ENCODE measurements around the gene CRBN. TPM values are rescaled to one million over a fixed set of nuclear protein-coding genes. Genes with fewer than 3 reads are reported as not detected.

Gene CRBN
- total and polyA plus RNA-seq, 4 donors = 28.3 to 68.5 (median 46.9) TPM

DNA sequence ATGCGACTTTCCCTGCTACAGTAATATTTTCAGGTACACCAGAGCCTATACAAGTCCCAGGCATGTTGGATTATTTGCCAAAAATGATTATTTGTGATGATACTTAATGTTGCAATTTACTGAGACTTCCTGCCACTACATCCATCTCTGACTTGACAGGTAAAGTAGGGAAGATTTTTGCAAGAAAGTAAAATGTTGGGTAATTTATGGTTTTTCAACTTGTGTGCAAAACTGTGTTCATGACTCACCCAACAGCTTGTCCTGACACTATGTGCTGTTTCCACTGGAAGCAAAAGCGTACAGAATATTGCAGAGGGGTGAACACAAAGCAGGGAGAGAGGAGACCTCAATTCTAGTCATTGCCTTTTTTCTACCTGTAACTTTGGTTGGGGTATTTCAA, 5.4 kb upstream of the CRBN start:
- Histone ChIP-seq H3K27me3 (ENCODE audit: control insufficient read depth in 1 of 2, insufficient read depth in 2 of 2, low read length in 1 of 2) (no peaks in the 10 kb centered on the region), H3K27ac (ENCODE audit: low read depth in 1 of 2, low read length in 2 of 2) (no peak overlapping the region), H3K4me3 (ENCODE audit: low read length in 2 of 2) (no peak overlapping the region), H3K36me3 (ENCODE audit: control insufficient read depth in 1 of 2, insufficient read depth in 2 of 2, low read length in 1 of 2) (no peaks in the 10 kb centered on the region), H3K4me1 (ENCODE audit: control insufficient read depth in 1 of 2, insufficient read depth in 2 of 2, low read length in 2 of 2) (no peaks in the 10 kb centered on the region), H3K9me3 (ENCODE audit: control insufficient read depth, low read length) (peaks cover 6% of the 10 kb centered on the region)
- WGBS, 2 donors = 49% methylated on average over 2 of the region's 2 CpGs
- ATAC-seq (ENCODE audit: low FRiP score) (no peak), DNase-seq (no peak)
- intact Hi-C loops (cut with DNase I) = no loop called here

DNA sequence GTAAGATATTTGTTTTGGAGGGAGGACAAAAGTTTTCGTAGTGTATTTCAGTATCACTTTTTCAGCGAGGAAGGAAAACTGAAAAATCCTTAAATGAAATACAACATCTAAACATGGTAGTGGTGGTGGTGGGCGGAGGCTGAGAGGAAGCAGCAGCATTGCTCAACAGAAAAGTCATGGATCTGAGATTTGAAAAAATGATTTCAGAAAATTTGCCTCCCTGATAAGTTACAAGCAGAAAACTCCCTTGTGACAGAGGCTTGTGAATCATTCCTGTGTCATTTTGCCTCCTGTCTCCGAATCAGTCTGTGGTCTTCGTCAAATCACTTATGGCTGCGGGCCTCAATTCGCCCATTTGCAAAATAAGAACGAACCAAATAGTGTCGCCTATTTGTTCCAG, 965 bp upstream of the CRBN start:
- Histone ChIP-seq H3K4me3 (ENCODE audit: low read length in 2 of 2) (no peak overlapping the region), H3K27ac (ENCODE audit: low read depth in 1 of 2, low read length in 2 of 2) (no peak overlapping the region), H3K4me1 (ENCODE audit: control insufficient read depth in 1 of 2, insufficient read depth in 2 of 2, low read length in 2 of 2) (peaks cover 0 to 6% of the 10 kb centered on the region in 2 donors), H3K36me3 (ENCODE audit: control insufficient read depth in 1 of 2, insufficient read depth in 2 of 2, low read length in 1 of 2) (no peaks in the 10 kb centered on the region), H3K27me3 (ENCODE audit: control insufficient read depth in 1 of 2, insufficient read depth in 2 of 2, low read length in 1 of 2) (no peaks in the 10 kb centered on the region), H3K9me3 (ENCODE audit: control insufficient read depth, low read length) (peaks cover 1% of the 10 kb centered on the region)
- intact Hi-C loops (cut with DNase I) = no loop called here
- ATAC-seq (ENCODE audit: low FRiP score) = no peak
- no peak for DNase-seq
- WGBS, 2 donors = 59 to 65% methylated on average over 9 of the region's 9 CpGs

DNA sequence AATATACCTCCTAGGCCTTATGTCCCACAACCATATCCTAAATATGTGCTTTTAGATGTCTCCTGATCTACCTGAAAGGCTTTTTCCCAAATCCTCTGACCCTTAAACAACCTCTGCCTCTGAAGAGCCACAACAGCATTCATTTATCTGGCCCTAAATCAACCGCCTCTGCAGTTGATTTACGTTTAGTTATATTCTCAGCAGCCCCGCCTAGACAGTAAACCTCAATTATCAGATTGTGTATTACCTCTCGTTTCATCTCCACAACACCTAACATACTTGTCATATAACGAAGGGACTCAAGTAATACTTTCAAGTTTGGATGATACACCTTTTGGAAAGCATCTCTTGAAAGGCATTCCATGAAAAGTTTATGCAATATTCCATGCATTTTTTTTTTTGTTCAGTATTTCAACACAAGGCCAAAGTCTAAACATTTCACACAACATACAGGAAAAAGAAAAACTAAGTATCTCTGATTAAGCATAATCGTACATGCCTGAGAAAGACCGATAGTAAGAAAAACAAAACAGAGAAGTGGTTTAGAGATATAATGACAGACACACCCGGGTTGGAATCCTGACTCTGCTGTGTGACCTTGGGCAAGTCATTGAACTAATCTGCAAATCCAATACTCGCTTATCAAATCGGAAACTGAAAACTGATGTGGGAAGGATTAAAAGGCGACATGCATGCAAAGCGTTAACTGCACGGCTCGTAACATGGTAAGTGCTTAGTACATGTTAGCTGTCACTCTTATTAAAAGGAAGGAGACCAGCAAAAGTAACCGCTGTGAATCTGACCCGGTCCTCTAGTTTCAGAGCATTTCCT, 778 bp downstream of the CRBN start:
- no peaks in the 10 kb centered on the region for H3K27me3 ChIP-seq (ENCODE audit: control insufficient read depth in 1 of 2, insufficient read depth in 2 of 2, low read length in 1 of 2)
- H3K9me3 ChIP-seq (ENCODE audit: control insufficient read depth, low read length) = no peaks in the 10 kb centered on the region
- WGBS, 2 donors = 23 to 26% methylated on average over 16 of the region's 16 CpGs
- peaks cover 3% of the 10 kb centered on the region in 2 donors for H3K36me3 ChIP-seq (ENCODE audit: control insufficient read depth in 1 of 2, insufficient read depth in 2 of 2, low read length in 1 of 2)
- H3K4me1 ChIP-seq (ENCODE audit: control insufficient read depth in 1 of 2, insufficient read depth in 2 of 2, low read length in 2 of 2) = peaks cover 0 to 6% of the 10 kb centered on the region in 2 donors
- peak overlapping the region; percentile 61 to 97 for H3K4me3 ChIP-seq (ENCODE audit: low read length in 2 of 2)
- intact Hi-C loops (cut with DNase I) = loop anchor here in 1 of 2 donors (5.0 kb wide), 1 partner anchor 51 kb away; the partner anchor contains the start of gene TRNT1
- peak overlapping the region in 1 of 2 donors; percentile 11 for H3K27ac ChIP-seq (ENCODE audit: low read depth in 1 of 2, low read length in 2 of 2)
- DNase-seq (no peak), ATAC-seq (ENCODE audit: low FRiP score) (no peak)

DNA sequence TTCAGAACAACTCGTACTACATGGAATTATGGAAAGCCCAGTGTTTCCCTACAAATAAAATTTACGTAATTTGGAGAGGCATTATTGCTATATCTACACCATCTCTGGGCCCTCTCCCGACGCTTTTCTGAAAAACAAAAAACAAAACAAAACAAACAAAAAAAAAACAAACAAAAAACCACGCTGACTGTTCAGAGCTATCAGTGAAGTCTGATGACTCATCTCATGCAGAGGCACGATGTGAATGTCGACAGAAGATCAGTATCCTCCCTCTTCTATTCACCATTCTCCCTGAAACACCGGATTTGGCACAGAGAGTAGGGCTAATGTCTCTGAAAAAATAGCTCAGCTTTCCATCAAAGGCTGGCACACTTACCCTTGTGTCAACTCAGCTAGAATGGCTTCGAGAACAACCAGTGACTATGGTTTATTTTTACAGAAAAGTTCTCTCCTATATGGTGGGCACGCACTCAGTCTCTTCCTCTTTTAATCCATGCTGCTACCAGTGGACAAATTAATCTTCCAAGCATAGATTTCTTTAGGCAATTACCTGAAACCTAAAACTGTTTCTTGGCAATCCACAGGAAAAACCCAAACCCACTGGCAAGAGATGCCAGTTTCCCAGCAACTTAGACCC, 1.5 kb downstream of the CRBN start:
- Histone ChIP-seq H3K4me1 (ENCODE audit: control insufficient read depth in 1 of 2, insufficient read depth in 2 of 2, low read length in 2 of 2) (peaks cover 0 to 6% of the 10 kb centered on the region in 2 donors), H3K27ac (ENCODE audit: low read depth in 1 of 2, low read length in 2 of 2) (no peak overlapping the region), H3K27me3 (ENCODE audit: control insufficient read depth in 1 of 2, insufficient read depth in 2 of 2, low read length in 1 of 2) (no peaks in the 10 kb centered on the region), H3K9me3 (ENCODE audit: control insufficient read depth, low read length) (no peaks in the 10 kb centered on the region), H3K36me3 (ENCODE audit: control insufficient read depth in 1 of 2, insufficient read depth in 2 of 2, low read length in 1 of 2) (peaks cover 3% of the 10 kb centered on the region in 2 donors), H3K4me3 (ENCODE audit: low read length in 2 of 2) (peak overlapping the region in 1 of 2 donors; percentile 97)
- intact Hi-C loops (cut with DNase I) = loop anchor here in 1 of 2 donors (5.0 kb wide), 1 partner anchor 51 kb away; the partner anchor contains the start of gene TRNT1
- ATAC-seq (ENCODE audit: low FRiP score) (no peak), DNase-seq (no peak)
- WGBS, 2 donors = 56 to 57% methylated on average over 10 of the region's 10 CpGs

DNA sequence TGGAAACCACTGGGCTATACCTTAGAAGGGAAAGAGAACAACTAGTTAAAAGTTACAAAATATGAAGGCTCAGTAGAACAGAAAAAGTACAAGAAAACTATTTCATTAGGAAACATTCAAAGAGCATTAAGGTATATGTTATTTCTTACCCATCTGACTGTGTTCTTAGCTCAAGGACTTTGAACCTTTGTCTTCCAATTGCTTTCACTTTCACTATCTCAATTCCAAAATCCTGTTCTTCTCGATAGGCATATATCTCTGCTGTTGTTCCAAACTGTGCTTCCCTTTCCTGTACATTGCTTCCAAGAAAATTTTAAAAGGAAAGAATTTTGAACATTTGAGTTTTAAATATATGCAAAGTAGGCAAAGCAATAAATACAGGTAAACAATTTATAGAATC, 6.9 kb downstream of the CRBN start:
- WGBS, 2 donors = 62 to 70% methylated on average over 1 of the region's 1 CpG
- H3K9me3 ChIP-seq (ENCODE audit: control insufficient read depth, low read length) = no peaks in the 10 kb centered on the region
- DNase-seq = no peak
- intact Hi-C loops (cut with DNase I) = no loop called here
- no peak for ATAC-seq (ENCODE audit: low FRiP score)
- H3K4me1 ChIP-seq (ENCODE audit: control insufficient read depth in 1 of 2, insufficient read depth in 2 of 2, low read length in 2 of 2) = no peaks in the 10 kb centered on the region
- H3K36me3 ChIP-seq (ENCODE audit: control insufficient read depth in 1 of 2, insufficient read depth in 2 of 2, low read length in 1 of 2) = peaks cover 7 to 12% of the 10 kb centered on the region in 2 donors
- H3K27ac ChIP-seq (ENCODE audit: low read depth in 1 of 2, low read length in 2 of 2) = no peak overlapping the region
- no peaks in the 10 kb centered on the region for H3K27me3 ChIP-seq (ENCODE audit: control insufficient read depth in 1 of 2, insufficient read depth in 2 of 2, low read length in 1 of 2)
- no peak overlapping the region for H3K4me3 ChIP-seq (ENCODE audit: low read length in 2 of 2)

DNA sequence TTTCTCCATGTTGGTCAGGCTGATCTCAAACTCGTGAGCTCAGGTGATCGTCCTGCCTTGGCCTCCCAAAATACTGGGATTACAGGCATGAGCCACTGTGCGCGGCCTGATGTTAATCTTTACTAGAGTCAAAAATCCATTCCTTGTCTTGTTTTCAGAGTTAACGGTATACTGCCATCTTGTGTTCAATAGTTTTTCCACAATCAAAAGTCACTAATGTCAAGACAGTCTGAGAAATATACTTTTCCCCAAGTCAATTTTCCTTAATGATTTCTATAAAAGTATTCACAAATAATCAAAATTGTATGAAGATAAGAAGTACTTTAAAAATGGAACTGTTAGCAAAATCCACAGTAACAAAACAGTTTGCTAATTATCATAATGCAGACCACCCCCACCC, 8.5 kb downstream of the CRBN start:
- no peak overlapping the region for H3K4me3 ChIP-seq (ENCODE audit: low read length in 2 of 2)
- H3K36me3 ChIP-seq (ENCODE audit: control insufficient read depth in 1 of 2, insufficient read depth in 2 of 2, low read length in 1 of 2) = peaks cover 7 to 12% of the 10 kb centered on the region in 2 donors
- H3K27me3 ChIP-seq (ENCODE audit: control insufficient read depth in 1 of 2, insufficient read depth in 2 of 2, low read length in 1 of 2) = no peaks in the 10 kb centered on the region
- H3K4me1 ChIP-seq (ENCODE audit: control insufficient read depth in 1 of 2, insufficient read depth in 2 of 2, low read length in 2 of 2) = no peaks in the 10 kb centered on the region
- 54 to 56% methylated on average over 5 of the region's 5 CpGs for WGBS, 2 donors
- ATAC-seq (ENCODE audit: low FRiP score) (no peak), DNase-seq (no peak)
- intact Hi-C loops (cut with DNase I) = no loop called here
- H3K9me3 ChIP-seq (ENCODE audit: control insufficient read depth, low read length) = no peaks in the 10 kb centered on the region
- H3K27ac ChIP-seq (ENCODE audit: low read depth in 1 of 2, low read length in 2 of 2) = no peak overlapping the region

DNA sequence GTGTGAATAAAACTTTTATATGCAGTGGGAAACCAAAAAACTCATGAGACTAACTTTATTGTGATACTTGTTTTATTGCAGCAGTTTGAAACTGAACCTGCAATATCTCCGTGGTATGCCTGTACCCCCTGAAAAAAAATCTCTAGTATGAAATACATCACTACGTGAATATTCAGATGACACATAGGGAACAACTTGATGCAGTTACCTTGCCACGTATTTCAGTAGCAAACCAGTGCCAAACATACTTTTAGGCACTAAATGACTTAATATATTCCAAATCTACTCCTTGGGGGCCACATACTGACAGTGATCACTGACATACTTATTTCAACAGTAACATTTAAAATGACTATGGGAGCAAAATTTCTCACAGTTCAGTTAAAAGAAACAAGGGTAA, 13.8 kb downstream of the CRBN start:
- no peak for ATAC-seq (ENCODE audit: low FRiP score)
- Histone ChIP-seq H3K36me3 (ENCODE audit: control insufficient read depth in 1 of 2, insufficient read depth in 2 of 2, low read length in 1 of 2) (peaks cover 5% of the 10 kb centered on the region in 2 donors), H3K27me3 (ENCODE audit: control insufficient read depth in 1 of 2, insufficient read depth in 2 of 2, low read length in 1 of 2) (no peaks in the 10 kb centered on the region), H3K27ac (ENCODE audit: low read depth in 1 of 2, low read length in 2 of 2) (no peak overlapping the region), H3K9me3 (ENCODE audit: control insufficient read depth, low read length) (no peaks in the 10 kb centered on the region), H3K4me1 (ENCODE audit: control insufficient read depth in 1 of 2, insufficient read depth in 2 of 2, low read length in 2 of 2) (peaks cover 0 to under 1% of the 10 kb centered on the region in 2 donors), H3K4me3 (ENCODE audit: low read length in 2 of 2) (no peak overlapping the region)
- intact Hi-C loops (cut with DNase I) = no loop called here
- no peak for DNase-seq
- 94 to 97% methylated on average over 3 of the region's 3 CpGs for WGBS, 2 donors

DNA sequence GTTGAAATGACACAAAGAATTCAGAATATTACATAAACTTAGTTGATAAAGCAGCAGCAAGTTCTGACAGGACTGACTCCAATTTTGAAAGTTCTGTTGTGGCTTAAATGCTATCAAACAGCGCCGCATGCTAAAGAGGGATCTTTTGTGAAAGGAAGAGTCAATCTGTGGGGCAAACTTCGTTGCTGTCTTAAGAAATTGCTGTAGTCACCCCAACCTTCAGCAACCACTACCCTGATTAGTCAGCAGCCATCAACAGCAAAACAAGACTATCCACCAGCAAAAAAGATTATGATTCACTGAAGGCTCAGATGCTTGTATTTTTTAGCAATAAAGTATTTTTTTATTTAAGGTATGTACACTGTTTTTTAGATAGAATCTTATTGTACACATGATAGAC, 14.2 kb downstream of the CRBN start:
- Histone ChIP-seq H3K4me1 (ENCODE audit: control insufficient read depth in 1 of 2, insufficient read depth in 2 of 2, low read length in 2 of 2) (peaks cover 0 to 2% of the 10 kb centered on the region in 2 donors), H3K27ac (ENCODE audit: low read depth in 1 of 2, low read length in 2 of 2) (no peak overlapping the region), H3K36me3 (ENCODE audit: control insufficient read depth in 1 of 2, insufficient read depth in 2 of 2, low read length in 1 of 2) (peaks cover 5% of the 10 kb centered on the region in 2 donors), H3K4me3 (ENCODE audit: low read length in 2 of 2) (no peak overlapping the region), H3K27me3 (ENCODE audit: control insufficient read depth in 1 of 2, insufficient read depth in 2 of 2, low read length in 1 of 2) (no peaks in the 10 kb centered on the region), H3K9me3 (ENCODE audit: control insufficient read depth, low read length) (no peaks in the 10 kb centered on the region)
- WGBS, 2 donors = 66% methylated on average over 3 of the region's 3 CpGs
- no peak for ATAC-seq (ENCODE audit: low FRiP score)
- DNase-seq = no peak
- intact Hi-C loops (cut with DNase I) = no loop called here

Measured in aorta (tissue), 5 donors.